ENCODE measurements around the gene STXBP5L.
"Not testable (repeated sequence)": the region's sequence is repeated elsewhere in the genome, so short reads cannot be mapped to it uniquely, and the experiment has no call there.

The STXBP5L gene

DNA sequence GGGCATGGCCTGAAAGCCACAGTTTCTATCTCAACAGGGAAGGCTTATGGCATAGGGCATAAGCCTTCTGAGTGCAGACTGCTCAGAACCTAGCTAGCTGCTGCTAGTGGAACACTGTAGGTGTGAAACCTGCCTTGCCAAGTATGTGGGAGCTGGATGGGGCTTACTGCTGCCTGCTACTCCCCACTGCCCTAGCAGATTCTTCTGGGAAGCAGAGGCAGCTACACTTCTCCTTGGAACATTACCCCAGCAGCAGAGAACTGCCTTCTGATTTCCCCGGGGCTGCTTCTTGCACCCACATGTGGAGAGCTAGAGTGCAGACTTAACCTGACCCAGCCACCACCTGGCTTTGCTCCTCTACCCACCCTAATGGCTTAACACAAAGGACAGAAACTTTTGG, 422.1 kb downstream of the STXBP5L start:
- Histone ChIP-seq H3K79me2 (ENCODE audit: insufficient read depth, low read length) (no peaks in the 10 kb centered on the region), H3F3A (ENCODE audit: insufficient read depth, low read length) (no peaks in the 10 kb centered on the region), H3K27ac (ENCODE audit: low read depth, low read length, poor library complexity, severe bottlenecking) (no peak overlapping the region), H3K4me1 (ENCODE audit: insufficient read depth, low read length, severe bottlenecking) (no peaks in the 10 kb centered on the region), H3K9ac (ENCODE audit: low read length) (no peak overlapping the region), H2AFZ (ENCODE audit: low read length) (no peak overlapping the region), H3K9me3 (ENCODE audit: low read length) (no peaks in the 10 kb centered on the region), H3K36me3 (ENCODE audit: insufficient read depth, low read length) (no peaks in the 10 kb centered on the region), H3K27me3 (ENCODE audit: insufficient read depth, low read length) (no peaks in the 10 kb centered on the region), H3K9me2 (ENCODE audit: low read depth, low read length) (no peaks in the 10 kb centered on the region; the same call in 1 of the 2 replicates), H3K4me3 (ENCODE audit: low read depth, low read length, poor library complexity, severe bottlenecking) (no peak overlapping the region), H3K4me2 (ENCODE audit: low read length) (no peak overlapping the region), H4K20me1 (ENCODE audit: insufficient read depth, low read length) (no peaks in the 10 kb centered on the region)
- TF ChIP-seq EZH2 (IDR thresholded peaks at IDR 0.05; ENCODE audit: borderline replicate concordance, low read length) (no peak), CTCF (IDR thresholded peaks at IDR 0.05; ENCODE audit: low read length) (no peak)

DNA sequence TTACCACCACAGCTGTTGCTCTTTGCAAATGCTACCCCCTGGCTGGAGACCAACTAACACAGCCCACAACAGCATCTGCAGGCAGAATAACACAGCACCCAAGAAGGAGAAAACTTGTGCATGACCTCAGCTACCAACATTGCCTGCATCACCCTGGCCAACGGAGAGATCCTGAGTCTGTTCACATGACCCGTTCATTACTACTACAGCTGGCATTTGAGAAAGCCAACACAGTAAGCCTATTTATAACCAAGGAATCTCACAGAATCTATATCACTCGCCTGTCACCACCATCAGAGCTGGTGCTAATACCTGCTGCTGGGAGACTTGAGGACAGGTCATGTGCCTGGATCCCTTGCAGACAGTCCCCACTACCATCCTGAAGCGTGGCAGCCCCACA, 422.6 kb downstream of the STXBP5L start:
- no peak overlapping the region for H2AFZ ChIP-seq (ENCODE audit: low read length)
- no peaks in the 10 kb centered on the region for H3K79me2 ChIP-seq (ENCODE audit: insufficient read depth, low read length)
- H3K9me3 ChIP-seq (ENCODE audit: low read length): no peaks in the 10 kb centered on the region
- H3K27me3 ChIP-seq (ENCODE audit: insufficient read depth, low read length): no peaks in the 10 kb centered on the region
- H3F3A ChIP-seq (ENCODE audit: insufficient read depth, low read length): no peaks in the 10 kb centered on the region
- no peaks in the 10 kb centered on the region for H4K20me1 ChIP-seq (ENCODE audit: insufficient read depth, low read length)
- H3K4me1 ChIP-seq (ENCODE audit: insufficient read depth, low read length, severe bottlenecking): no peaks in the 10 kb centered on the region
- no peaks in the 10 kb centered on the region for H3K36me3 ChIP-seq (ENCODE audit: insufficient read depth, low read length)
- no peak overlapping the region for H3K4me3 ChIP-seq (ENCODE audit: low read depth, low read length, poor library complexity, severe bottlenecking)
- H3K9me2 ChIP-seq (ENCODE audit: low read depth, low read length): no peaks in the 10 kb centered on the region; the same call in 1 of the 2 replicates
- no peak overlapping the region for H3K4me2 ChIP-seq (ENCODE audit: low read length)
- no peak for TF ChIP-seq CTCF (IDR thresholded peaks at IDR 0.05; ENCODE audit: low read length)
- no peak for TF ChIP-seq EZH2 (IDR thresholded peaks at IDR 0.05; ENCODE audit: borderline replicate concordance, low read length)
- H3K27ac ChIP-seq (ENCODE audit: low read depth, low read length, poor library complexity, severe bottlenecking): no peak overlapping the region
- H3K9ac ChIP-seq (ENCODE audit: low read length): no peak overlapping the region

GRCh38 chr3:121355960-121356359, 448.0 kb downstream of the STXBP5L start:
- H4K20me1 ChIP-seq (ENCODE audit: insufficient read depth, low read length); H3K4me2 ChIP-seq (ENCODE audit: low read length); H2AFZ ChIP-seq (ENCODE audit: low read length); H3K27ac ChIP-seq (ENCODE audit: low read depth, low read length, poor library complexity, severe bottlenecking); H3K27me3 ChIP-seq (ENCODE audit: insufficient read depth, low read length); H3K79me2 ChIP-seq (ENCODE audit: insufficient read depth, low read length); H3F3A ChIP-seq (ENCODE audit: insufficient read depth, low read length); H3K4me3 ChIP-seq (ENCODE audit: low read depth, low read length, poor library complexity, severe bottlenecking); H3K9ac ChIP-seq (ENCODE audit: low read length); H3K4me1 ChIP-seq (ENCODE audit: insufficient read depth, low read length, severe bottlenecking); H3K9me2 ChIP-seq (ENCODE audit: low read depth, low read length); H3K9me3 ChIP-seq (ENCODE audit: low read length); H3K36me3 ChIP-seq (ENCODE audit: insufficient read depth, low read length): not testable (repeated sequence)

DNA sequence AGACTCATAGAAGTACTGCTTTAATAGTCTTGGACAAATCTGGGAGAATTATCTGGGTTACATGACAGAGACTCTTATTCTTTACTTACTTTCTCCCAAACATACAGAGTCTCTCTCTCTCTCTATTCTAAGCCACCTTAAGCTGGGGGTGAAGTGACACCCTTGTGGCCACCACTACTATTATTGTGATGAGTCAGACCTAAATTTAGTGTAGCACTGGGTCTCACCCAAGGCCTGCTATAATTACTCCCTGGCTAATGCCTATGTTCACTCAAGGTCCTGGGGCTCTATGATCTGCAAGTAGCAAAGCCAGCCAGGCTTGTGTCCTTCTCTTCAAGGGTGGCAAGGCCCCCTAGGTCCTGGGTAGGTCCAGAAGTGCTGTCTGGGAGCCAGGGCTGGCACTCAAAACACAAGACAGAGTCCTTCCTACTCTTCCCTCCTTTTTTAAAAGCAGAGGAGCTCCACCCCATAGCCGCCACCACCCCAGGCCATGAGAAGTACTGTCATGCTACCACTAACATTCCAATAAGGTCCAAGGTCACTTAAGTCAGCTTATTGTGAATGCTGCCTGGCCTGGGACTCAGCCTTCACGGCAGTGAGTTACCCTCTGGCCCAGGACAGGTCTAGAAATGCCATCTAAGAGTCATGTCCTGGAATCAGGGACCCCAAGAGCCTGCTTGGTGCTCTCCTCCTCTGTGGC, 454.2 kb downstream of the STXBP5L start:
- H3K36me3 ChIP-seq (ENCODE audit: insufficient read depth, low read length): no peaks in the 10 kb centered on the region
- no peaks in the 10 kb centered on the region for H3K79me2 ChIP-seq (ENCODE audit: insufficient read depth, low read length)
- H3K4me2 ChIP-seq (ENCODE audit: low read length): no peak overlapping the region
- H3K9ac ChIP-seq (ENCODE audit: low read length): no peak overlapping the region
- no peak overlapping the region for H3K4me3 ChIP-seq (ENCODE audit: low read depth, low read length, poor library complexity, severe bottlenecking)
- no peak overlapping the region for H2AFZ ChIP-seq (ENCODE audit: low read length)
- TF ChIP-seq EZH2 (IDR thresholded peaks at IDR 0.05; ENCODE audit: borderline replicate concordance, low read length) (no peak), CTCF (IDR thresholded peaks at IDR 0.05; ENCODE audit: low read length) (no peak)
- H3K27me3 ChIP-seq (ENCODE audit: insufficient read depth, low read length): no peaks in the 10 kb centered on the region; the same call in 1 of the 2 replicates
- H3F3A ChIP-seq (ENCODE audit: insufficient read depth, low read length): no peaks in the 10 kb centered on the region
- no peaks in the 10 kb centered on the region for H3K9me3 ChIP-seq (ENCODE audit: low read length)
- no peak overlapping the region for H3K27ac ChIP-seq (ENCODE audit: low read depth, low read length, poor library complexity, severe bottlenecking)
- no peaks in the 10 kb centered on the region for H3K4me1 ChIP-seq (ENCODE audit: insufficient read depth, low read length, severe bottlenecking)
- H4K20me1 ChIP-seq (ENCODE audit: insufficient read depth, low read length): no peaks in the 10 kb centered on the region
- H3K9me2 ChIP-seq (ENCODE audit: low read depth, low read length): no peaks in the 10 kb centered on the region

- H3K4me1 ChIP-seq (ENCODE audit: insufficient read depth, low read length, severe bottlenecking); H3K27me3 ChIP-seq (ENCODE audit: insufficient read depth, low read length); H2AFZ ChIP-seq (ENCODE audit: low read length); H3K9ac ChIP-seq (ENCODE audit: low read length); H3K79me2 ChIP-seq (ENCODE audit: insufficient read depth, low read length); H3K4me2 ChIP-seq (ENCODE audit: low read length); H3K27ac ChIP-seq (ENCODE audit: low read depth, low read length, poor library complexity, severe bottlenecking); H3F3A ChIP-seq (ENCODE audit: insufficient read depth, low read length); H3K36me3 ChIP-seq (ENCODE audit: insufficient read depth, low read length); H3K9me2 ChIP-seq (ENCODE audit: low read depth, low read length); H3K9me3 ChIP-seq (ENCODE audit: low read length); H3K4me3 ChIP-seq (ENCODE audit: low read depth, low read length, poor library complexity, severe bottlenecking); H4K20me1 ChIP-seq (ENCODE audit: insufficient read depth, low read length): not testable (repeated sequence)
Measured at GRCh38 chr3:121388308-121388707, 480.3 kb downstream of the STXBP5L start.
